ENCODE measurements around the gene CD40. TPM values are rescaled to one million over a fixed set of nuclear protein-coding genes. Genes with fewer than 3 reads are reported as not detected.

CD40 gene
- total RNA-seq, 1 donor from 2014 or later, result 35.7 TPM

DNA sequence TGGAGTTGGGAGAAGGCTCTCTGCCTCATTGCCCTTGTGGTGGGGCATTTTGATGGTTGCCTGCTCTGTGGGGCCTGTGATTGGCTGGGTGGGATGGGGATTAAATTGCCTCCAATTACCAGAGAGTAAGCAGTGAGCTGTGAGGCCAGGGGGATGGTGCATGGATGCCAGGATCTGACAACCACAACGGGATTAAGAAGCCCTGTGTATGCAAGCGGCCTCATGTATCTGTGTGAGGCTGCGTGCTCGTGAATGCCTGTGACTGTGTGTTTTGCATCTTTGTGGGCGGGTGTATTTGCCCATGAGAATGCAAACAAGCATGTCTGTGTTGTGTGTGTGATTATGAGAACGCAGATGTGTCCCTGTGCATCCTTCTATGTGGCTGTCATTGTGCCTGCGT is 46.1 kb downstream of the CD40 start:
- Histone ChIP-seq H3K9me3 (no peaks in the 10 kb centered on the region), H3K36me3 (no peaks in the 10 kb centered on the region), H3K4me3 (no peak overlapping the region), H3K27ac (no peak overlapping the region), H3K4me1 (no peaks in the 10 kb centered on the region), H3K27me3 (ENCODE audit: low read depth) (peaks cover 48% of the 10 kb centered on the region)
- intact Hi-C loops (cut with DNase I), result no loop called here
- ATAC-seq (no peak), DNase-seq (no peak)
- TF ChIP-seq, protein P1, sequence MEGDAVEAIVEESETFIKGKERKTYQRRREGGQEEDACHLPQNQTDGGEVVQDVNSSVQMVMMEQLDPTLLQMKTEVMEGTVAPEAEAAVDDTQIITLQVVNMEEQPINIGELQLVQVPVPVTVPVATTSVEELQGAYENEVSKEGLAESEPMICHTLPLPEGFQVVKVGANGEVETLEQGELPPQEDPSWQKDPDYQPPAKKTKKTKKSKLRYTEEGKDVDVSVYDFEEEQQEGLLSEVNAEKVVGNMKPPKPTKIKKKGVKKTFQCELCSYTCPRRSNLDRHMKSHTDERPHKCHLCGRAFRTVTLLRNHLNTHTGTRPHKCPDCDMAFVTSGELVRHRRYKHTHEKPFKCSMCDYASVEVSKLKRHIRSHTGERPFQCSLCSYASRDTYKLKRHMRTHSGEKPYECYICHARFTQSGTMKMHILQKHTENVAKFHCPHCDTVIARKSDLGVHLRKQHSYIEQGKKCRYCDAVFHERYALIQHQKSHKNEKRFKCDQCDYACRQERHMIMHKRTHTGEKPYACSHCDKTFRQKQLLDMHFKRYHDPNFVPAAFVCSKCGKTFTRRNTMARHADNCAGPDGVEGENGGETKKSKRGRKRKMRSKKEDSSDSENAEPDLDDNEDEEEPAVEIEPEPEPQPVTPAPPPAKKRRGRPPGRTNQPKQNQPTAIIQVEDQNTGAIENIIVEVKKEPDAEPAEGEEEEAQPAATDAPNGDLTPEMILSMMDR (IDR thresholded peaks at IDR 0.05), result no peak

DNA sequence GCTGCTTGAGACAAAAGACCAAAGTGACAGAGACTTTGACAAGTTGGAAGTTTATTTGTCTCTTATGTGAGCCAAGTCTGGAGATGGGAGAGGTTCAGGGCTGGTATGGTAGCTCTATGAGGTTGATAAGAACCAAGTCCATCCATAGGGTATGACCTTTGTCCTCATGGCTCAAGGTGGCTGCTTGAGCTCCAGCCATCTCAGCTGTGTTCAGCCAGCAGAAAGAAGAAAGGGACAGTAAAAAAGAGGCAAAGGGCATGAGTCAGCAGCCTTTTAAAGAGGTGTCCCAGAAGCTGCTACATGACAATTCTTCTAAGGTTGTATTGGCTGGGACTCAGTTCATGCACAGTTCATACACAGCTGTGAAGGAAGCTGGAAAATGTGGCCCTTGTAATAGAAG is 49.0 kb downstream of the CD40 start:
- DNase-seq, result no peak
- TF ChIP-seq, protein P1 (IDR thresholded peaks at IDR 0.05), result no peak
- H3K36me3 ChIP-seq, result no peaks in the 10 kb centered on the region
- H3K4me1 ChIP-seq, result no peaks in the 10 kb centered on the region
- intact Hi-C loops (cut with DNase I), result no loop called here
- H3K27ac ChIP-seq, result no peak overlapping the region
- H3K4me3 ChIP-seq, result no peak overlapping the region
- H3K27me3 ChIP-seq (ENCODE audit: low read depth), result peaks cover 32% of the 10 kb centered on the region
- no peak for ATAC-seq
- no peaks in the 10 kb centered on the region for H3K9me3 ChIP-seq

DNA sequence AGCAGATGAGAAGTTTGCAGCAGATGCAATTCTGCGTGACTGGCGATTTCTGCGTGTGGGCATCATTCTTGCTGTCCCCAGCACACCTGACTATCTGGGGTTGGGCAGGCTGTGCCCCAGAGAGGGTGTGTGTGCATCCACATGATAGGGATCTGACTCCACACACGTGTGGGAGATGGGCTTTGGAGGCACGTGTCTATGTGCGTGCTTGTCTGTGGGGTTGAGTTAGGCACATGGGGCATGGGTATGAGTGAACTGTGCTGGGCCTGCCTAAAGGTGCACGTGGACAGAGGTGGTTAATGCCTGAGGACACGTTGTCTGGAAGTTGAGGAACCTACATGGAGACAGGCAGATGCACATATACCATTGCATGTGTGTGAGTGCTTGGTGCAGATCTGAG is 50.3 kb downstream of the CD40 start:
- DNase-seq, result no peak
- H3K27me3 ChIP-seq (ENCODE audit: low read depth), result peaks cover 39% of the 10 kb centered on the region

DNA sequence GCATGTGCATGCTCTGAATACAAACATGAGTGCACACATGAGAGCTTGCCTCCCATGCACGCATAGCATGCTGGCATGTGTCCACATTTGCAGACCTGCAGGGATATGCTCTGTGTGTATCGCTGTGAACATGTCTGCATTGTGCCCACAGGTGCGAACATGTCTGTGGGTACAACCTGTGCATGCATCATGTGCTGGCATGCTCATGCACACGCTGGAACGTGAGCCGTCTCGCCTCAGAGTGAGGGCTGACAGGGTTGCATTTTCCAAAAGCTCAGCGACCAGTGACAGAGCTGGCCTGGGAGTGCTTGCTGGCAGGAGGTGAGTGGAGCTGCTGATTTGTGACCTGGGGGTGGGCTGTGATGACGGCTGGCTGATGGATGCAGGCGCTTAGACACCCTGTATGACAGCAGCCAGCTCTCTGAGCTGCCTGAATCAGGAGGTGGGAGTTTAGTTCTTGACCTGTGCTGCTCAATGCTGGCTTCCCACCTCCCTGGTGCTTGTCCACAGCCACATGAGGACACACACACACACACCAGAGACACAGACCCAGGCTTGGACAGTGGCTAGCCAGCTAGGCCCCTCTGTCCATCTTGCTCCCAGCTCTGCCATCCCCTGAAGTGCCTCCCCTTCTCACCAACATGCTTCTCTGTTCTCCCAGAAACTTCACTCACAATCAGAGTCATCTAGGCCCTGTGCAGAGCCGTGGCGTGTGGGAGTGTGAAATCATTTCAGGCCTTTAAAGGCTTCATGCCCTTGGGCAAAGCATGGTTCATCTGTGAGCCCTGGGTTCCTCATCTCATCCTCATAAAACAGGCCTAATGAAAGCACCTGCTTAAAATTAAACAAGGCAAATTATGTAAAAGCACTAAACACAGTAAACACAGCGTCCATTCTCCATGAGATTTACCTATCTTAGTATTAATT is 51.4 kb downstream of the CD40 start:
- intact Hi-C loops (cut with DNase I), result no loop called here
- Histone ChIP-seq H3K4me3 (no peak overlapping the region), H3K9me3 (no peaks in the 10 kb centered on the region), H3K27ac (no peak overlapping the region), H3K4me1 (no peaks in the 10 kb centered on the region), H3K36me3 (no peaks in the 10 kb centered on the region), H3K27me3 (ENCODE audit: low read depth) (peaks cover 49% of the 10 kb centered on the region)
- no peak for ATAC-seq
- no peak for DNase-seq
- TF ChIP-seq, protein P1 (IDR thresholded peaks at IDR 0.05), result no peak

More for the DNA sequence above, 50.3 kb downstream of the CD40 start:
- H3K9me3 ChIP-seq, result no peaks in the 10 kb centered on the region
- TF ChIP-seq, protein P1 (IDR thresholded peaks at IDR 0.05), result no peak
- no peak overlapping the region for H3K4me3 ChIP-seq
- H3K27ac ChIP-seq, result no peak overlapping the region
- H3K36me3 ChIP-seq, result no peaks in the 10 kb centered on the region
- intact Hi-C loops (cut with DNase I), result no loop called here
- H3K4me1 ChIP-seq, result no peaks in the 10 kb centered on the region
- ATAC-seq, result no peak

DNA sequence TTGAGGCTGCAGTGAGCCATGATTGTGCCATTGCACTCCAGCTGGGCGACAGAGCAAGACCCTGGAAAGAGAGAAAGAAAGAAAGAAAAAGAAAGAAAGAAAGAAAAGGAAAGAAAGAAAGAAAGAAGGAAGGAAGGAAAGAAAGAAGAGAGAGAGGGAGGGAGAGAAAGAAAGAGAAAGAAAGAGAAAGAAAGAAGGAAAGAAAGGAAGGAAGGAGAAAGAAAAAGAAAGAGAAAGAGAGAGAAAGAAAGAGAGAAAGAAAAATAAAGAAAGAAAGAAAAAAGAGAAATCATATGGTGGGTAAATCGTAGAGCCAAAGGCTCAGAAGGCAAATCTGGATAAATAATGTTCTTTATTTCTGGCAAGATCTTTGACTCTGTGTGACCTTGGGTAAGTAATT is 53.4 kb downstream of the CD40 start:
- H3K27ac ChIP-seq, result no peak overlapping the region
- H3K9me3 ChIP-seq, result no peaks in the 10 kb centered on the region
- no peaks in the 10 kb centered on the region for H3K4me1 ChIP-seq
- H3K36me3 ChIP-seq, result no peaks in the 10 kb centered on the region
- TF ChIP-seq, protein P1 (IDR thresholded peaks at IDR 0.05), result no peak
- ATAC-seq (no peak), DNase-seq (no peak)
- no peak overlapping the region for H3K4me3 ChIP-seq
- peaks cover 58% of the 10 kb centered on the region for H3K27me3 ChIP-seq (ENCODE audit: low read depth)
- intact Hi-C loops (cut with DNase I), result no loop called here
